Activated naive CD4-positive, alpha-beta T cell treated with anti-CD3 and anti-CD28 coated beads, Interleukin-2, amount 10 ng/mL, durations not matched to agents 7 days and 5 days (primary cell): ENCODE measurements around the gene APCDD1.

Experiments used
- CTCF ChIA-PET: fragments of 350-600 bp; sonication (Branson Sonifier 250); formaldehyde crosslinking; loops from one replicate; lab custom pipeline; 2021; ENCODE audit warnings: antibody characterized with exemption; lab: Charles Lee
- DNase-seq: peaks from one replicate; pipeline ENCODE4 v3.0.0-alpha.2; 2020
- H3K27ac Mint-ChIP-seq: one replicate; pipeline ENCODE4 v1.8.0; 2021; ENCODE audit warnings: mild to moderate bottlenecking, moderate library complexity, mixed read lengths
- H3K27me3 Mint-ChIP-seq: one replicate; pipeline ENCODE4 v1.8.0; 2021; ENCODE audit warnings: mild to moderate bottlenecking, mixed read lengths
- H3K36me3 Mint-ChIP-seq: one replicate; pipeline ENCODE4 v1.8.0; 2021; ENCODE audit warnings: mixed read lengths
- H3K4me1 Mint-ChIP-seq: one replicate; pipeline ENCODE4 v1.8.0; 2021; ENCODE audit warnings: mixed read lengths
- H3K4me3 Mint-ChIP-seq: one replicate; pipeline ENCODE4 v1.8.0; 2021; ENCODE audit warnings: mild to moderate bottlenecking, moderate library complexity, mixed read lengths
- H3K9me3 Mint-ChIP-seq: one replicate; pipeline ENCODE4 v1.8.0; 2021; ENCODE audit warnings: mixed read lengths

Gene APCDD1

DNA sequence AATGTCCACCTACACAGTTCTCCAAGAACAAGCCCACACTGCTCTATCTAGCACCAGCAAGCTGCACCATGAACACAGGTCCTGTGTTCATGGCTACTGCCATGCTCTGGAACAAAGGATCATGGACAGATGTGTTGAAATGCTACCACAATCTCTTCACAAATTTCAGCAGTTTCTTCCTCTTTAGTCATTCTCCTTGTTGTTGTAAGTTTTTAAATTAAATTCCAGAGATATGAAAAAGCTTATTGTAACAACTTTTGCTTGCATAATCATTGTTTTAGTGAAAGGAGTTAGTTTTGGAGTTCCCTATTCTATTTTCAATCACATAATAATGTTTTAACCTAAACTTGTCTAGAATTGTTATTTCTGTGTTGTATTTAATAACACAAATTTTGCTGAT lies 54.2 kb downstream of the APCDD1 start:
- DNase-seq = no peak

DNA sequence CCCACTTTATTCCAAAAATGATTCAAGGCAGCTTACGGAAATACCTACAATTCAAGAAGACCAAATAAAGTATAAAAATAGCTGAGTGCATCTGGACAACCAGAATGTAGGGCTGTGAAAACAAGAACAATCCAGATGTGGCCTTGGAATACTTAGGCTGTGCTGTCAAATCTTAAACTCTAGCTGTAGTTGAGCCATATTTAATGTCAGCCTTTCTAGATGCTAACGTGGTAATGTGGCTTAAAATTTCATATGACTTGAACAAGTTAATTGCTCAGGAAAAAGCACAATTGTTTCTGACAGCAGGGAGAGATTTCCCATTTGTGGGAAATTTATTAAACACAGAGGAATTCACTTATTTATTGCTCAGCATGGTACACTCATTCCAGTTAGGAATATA lies 56.8 kb downstream of the APCDD1 start:
- H3K36me3 Mint-ChIP-seq = no peaks in the 10 kb centered on the region
- CTCF ChIA-PET = no interaction called here
- no peaks in the 10 kb centered on the region for H3K4me1 Mint-ChIP-seq
- H3K27ac Mint-ChIP-seq = no peak overlapping the region
- H3K9me3 Mint-ChIP-seq = peaks cover 11% of the 10 kb centered on the region
- H3K4me3 Mint-ChIP-seq = no peak overlapping the region
- DNase-seq = no peak
- peaks cover 26% of the 10 kb centered on the region for H3K27me3 Mint-ChIP-seq

More for the DNA sequence above, 54.2 kb downstream of the APCDD1 start:
- H3K9me3 Mint-ChIP-seq = peaks cover 15% of the 10 kb centered on the region
- no peaks in the 10 kb centered on the region for H3K4me1 Mint-ChIP-seq
- H3K36me3 Mint-ChIP-seq = no peaks in the 10 kb centered on the region
- CTCF ChIA-PET = no interaction called here
- no peak overlapping the region for H3K27ac Mint-ChIP-seq
- H3K4me3 Mint-ChIP-seq = no peak overlapping the region
- peaks cover 12% of the 10 kb centered on the region for H3K27me3 Mint-ChIP-seq

GRCh38 chr18:10514082-10514481 lies 59.6 kb downstream of the APCDD1 start:
- H3K27me3 Mint-ChIP-seq = peaks cover 46% of the 10 kb centered on the region

GRCh38 chr18:10514601-10515000 lies 60.2 kb downstream of the APCDD1 start:
- H3K27me3 Mint-ChIP-seq = peaks cover 49% of the 10 kb centered on the region
- CTCF ChIA-PET = interaction anchor here (1.1 kb wide), 1 partner anchor 543 kb away, joined by 3 read pairs; no protein-coding TSS in a partner anchor

More at GRCh38 chr18:10514082-10514481, 59.6 kb downstream of the APCDD1 start:
- Mint-ChIP-seq H3K36me3 (no peaks in the 10 kb centered on the region), H3K4me1 (no peaks in the 10 kb centered on the region), H3K4me3 (no peak overlapping the region), H3K9me3 (no peaks in the 10 kb centered on the region), H3K27ac (no peak overlapping the region)
- CTCF ChIA-PET = interaction anchor here (1.1 kb wide), 1 partner anchor 542 kb away, joined by 3 read pairs; no protein-coding TSS in a partner anchor
- DNase-seq = no peak

DNA sequence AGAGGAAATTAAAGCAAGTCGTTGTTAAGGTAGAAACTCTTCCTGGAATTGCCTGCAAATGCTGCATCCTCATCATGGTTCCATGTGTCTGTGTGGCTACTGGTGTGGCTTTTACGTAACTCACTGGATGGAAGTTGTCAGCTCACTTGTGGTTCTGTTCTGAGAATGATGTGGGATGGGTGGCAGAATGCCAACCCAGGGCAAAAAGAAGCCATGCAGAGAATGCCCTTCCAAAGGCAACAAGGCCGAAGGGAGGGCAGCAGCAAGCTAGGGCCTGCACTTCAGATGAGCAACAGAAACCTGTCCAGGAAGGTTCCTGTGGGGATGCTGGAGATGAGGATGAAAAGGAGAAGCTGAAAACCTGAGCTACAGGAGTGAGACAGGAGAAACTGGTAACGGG lies 61.0 kb downstream of the APCDD1 start:
- Mint-ChIP-seq H3K27ac (no peak overlapping the region), H3K36me3 (no peaks in the 10 kb centered on the region), H3K4me3 (no peak overlapping the region), H3K9me3 (no peaks in the 10 kb centered on the region), H3K4me1 (no peaks in the 10 kb centered on the region), H3K27me3 (peaks cover 47% of the 10 kb centered on the region)
- CTCF ChIA-PET = no interaction called here
- DNase-seq = no peak

More at GRCh38 chr18:10514601-10515000, 60.2 kb downstream of the APCDD1 start:
- no peak for DNase-seq
- H3K4me1 Mint-ChIP-seq = no peaks in the 10 kb centered on the region
- H3K27ac Mint-ChIP-seq = no peak overlapping the region
- H3K4me3 Mint-ChIP-seq = no peak overlapping the region
- H3K9me3 Mint-ChIP-seq = no peaks in the 10 kb centered on the region
- H3K36me3 Mint-ChIP-seq = no peaks in the 10 kb centered on the region

DNA sequence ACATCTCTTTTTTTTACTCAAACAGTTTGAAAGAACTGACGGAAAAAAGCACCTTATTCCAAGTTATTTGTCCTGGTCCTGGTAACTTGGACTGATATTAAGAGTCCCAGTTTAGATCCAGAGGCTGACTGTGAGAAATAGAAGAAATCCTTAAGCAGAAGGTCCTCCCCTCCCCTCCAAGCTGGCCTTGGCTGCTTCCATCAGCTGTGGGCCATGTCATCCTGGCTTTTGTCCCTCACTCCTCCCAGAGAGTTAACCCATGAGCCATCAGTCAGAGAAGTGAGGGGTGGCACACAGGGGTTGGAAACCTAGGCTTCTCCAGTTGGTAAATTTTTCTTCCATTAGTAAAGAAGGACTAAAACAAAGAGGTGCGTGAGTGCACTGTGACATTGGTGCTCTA lies 61.6 kb downstream of the APCDD1 start:
- no peak for DNase-seq
- no peaks in the 10 kb centered on the region for H3K36me3 Mint-ChIP-seq
- H3K9me3 Mint-ChIP-seq = no peaks in the 10 kb centered on the region
- peaks cover 43% of the 10 kb centered on the region for H3K27me3 Mint-ChIP-seq
- H3K27ac Mint-ChIP-seq = no peak overlapping the region
- no peak overlapping the region for H3K4me3 Mint-ChIP-seq
- no peaks in the 10 kb centered on the region for H3K4me1 Mint-ChIP-seq
- CTCF ChIA-PET = interaction anchor here (5.1 kb wide), 1 partner anchor 545 kb away, joined by 47 read pairs; no protein-coding TSS in a partner anchor

GRCh38 chr18:10518595-10519255 lies 64.3 kb downstream of the APCDD1 start:
- no peak for DNase-seq

DNA sequence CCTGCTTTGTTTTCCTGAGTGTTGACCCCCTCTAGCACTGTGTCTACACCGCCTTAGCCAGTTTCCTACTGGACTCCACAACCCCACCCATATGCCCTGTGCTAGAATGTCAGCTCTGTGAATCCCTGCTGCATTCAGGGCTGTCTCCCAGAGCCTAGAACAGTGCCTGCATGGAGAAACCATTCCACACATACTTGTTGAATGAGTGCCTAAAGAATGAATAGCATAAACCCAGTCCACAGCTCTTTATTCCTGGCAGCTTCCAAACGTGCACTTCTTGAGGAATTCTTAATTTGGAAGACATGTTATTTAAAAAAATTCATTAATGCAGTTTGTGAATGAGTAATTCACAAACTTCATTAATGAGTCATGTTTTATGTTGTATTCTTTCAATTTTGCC lies 64.9 kb downstream of the APCDD1 start:
- Mint-ChIP-seq H3K4me1 (no peaks in the 10 kb centered on the region), H3K27me3 (peaks cover 42% of the 10 kb centered on the region), H3K4me3 (no peak overlapping the region), H3K36me3 (no peaks in the 10 kb centered on the region), H3K9me3 (no peaks in the 10 kb centered on the region), H3K27ac (no peak overlapping the region)
- CTCF ChIA-PET = interaction anchor here (0.6 to 5.1 kb wide), 4 partner anchors 29 to 548 kb away, joined by 3 to 47 read pairs (median 4); no protein-coding TSS in a partner anchor
- no peak for DNase-seq

More at GRCh38 chr18:10518595-10519255, 64.3 kb downstream of the APCDD1 start:
- no peak overlapping the region for H3K4me3 Mint-ChIP-seq
- CTCF ChIA-PET = interaction anchor here (0.5 to 5.1 kb wide), 5 partner anchors 28 to 547 kb away, joined by 3 to 47 read pairs (median 3); no protein-coding TSS in a partner anchor
- H3K36me3 Mint-ChIP-seq = no peaks in the 10 kb centered on the region
- no peaks in the 10 kb centered on the region for H3K9me3 Mint-ChIP-seq
- no peak overlapping the region for H3K27ac Mint-ChIP-seq
- peaks cover 48% of the 10 kb centered on the region for H3K27me3 Mint-ChIP-seq
- H3K4me1 Mint-ChIP-seq = no peaks in the 10 kb centered on the region

- H3K27me3 Mint-ChIP-seq = peaks cover 42% of the 10 kb centered on the region
- peaks cover 9% of the 10 kb centered on the region for H3K4me1 Mint-ChIP-seq
- no peaks in the 10 kb centered on the region for H3K36me3 Mint-ChIP-seq
- H3K4me3 Mint-ChIP-seq = no peak overlapping the region
- H3K9me3 Mint-ChIP-seq = no peaks in the 10 kb centered on the region
- no peak overlapping the region for H3K27ac Mint-ChIP-seq
- CTCF ChIA-PET = interaction anchor here (0.6 to 5.1 kb wide), 2 partner anchors 160 to 549 kb away, joined by 3 to 47 read pairs; no protein-coding TSS in a partner anchor
- peak; percentile 78 for DNase-seq
Measured at GRCh38 chr18:10519999-10520935, 65.8 kb downstream of the APCDD1 start.

- Mint-ChIP-seq H3K27me3 (peaks cover 32% of the 10 kb centered on the region), H3K27ac (no peak overlapping the region), H3K9me3 (no peaks in the 10 kb centered on the region), H3K36me3 (peaks cover 3% of the 10 kb centered on the region), H3K4me1 (peaks cover 15% of the 10 kb centered on the region), H3K4me3 (no peak overlapping the region)
- CTCF ChIA-PET = interaction anchor here (1.3 kb wide), 1 partner anchor 550 kb away, joined by 4 read pairs; no protein-coding TSS in a partner anchor
- DNase-seq = no peak
Measured at GRCh38 chr18:10521566-10521965, 67.1 kb downstream of the APCDD1 start.

GRCh38 chr18:10522574-10522973 lies 68.1 kb downstream of the APCDD1 start:
- Mint-ChIP-seq H3K4me3 (no peak overlapping the region), H3K4me1 (peaks cover 23% of the 10 kb centered on the region), H3K36me3 (peaks cover 3% of the 10 kb centered on the region), H3K9me3 (no peaks in the 10 kb centered on the region), H3K27ac (no peak overlapping the region), H3K27me3 (peaks cover 24% of the 10 kb centered on the region)
- CTCF ChIA-PET = interaction anchor here (1.3 kb wide), 1 partner anchor 551 kb away, joined by 4 read pairs; no protein-coding TSS in a partner anchor
- no peak for DNase-seq

DNA sequence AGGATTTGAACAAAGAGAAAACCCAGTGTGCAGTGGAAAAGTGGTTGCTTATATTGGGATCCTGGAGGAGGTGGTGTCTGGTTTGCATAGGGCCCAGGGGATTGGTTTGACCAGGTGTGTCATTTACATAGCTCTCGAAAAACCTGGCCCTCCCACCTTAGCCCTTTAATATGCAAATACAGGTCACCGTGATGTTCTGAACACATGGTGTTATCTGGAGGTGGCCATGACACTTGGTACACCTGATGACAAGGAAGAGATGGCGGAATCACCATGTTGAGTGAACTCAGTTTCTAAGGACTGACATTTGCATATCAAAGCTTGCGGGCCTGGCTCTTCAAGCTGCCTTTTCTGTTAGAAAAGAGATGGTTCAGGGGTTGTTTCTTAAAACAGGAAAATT lies 69.1 kb downstream of the APCDD1 start:
- CTCF ChIA-PET = interaction anchor here (0.8 kb wide), 1 partner anchor 552 kb away, joined by 3 read pairs; no protein-coding TSS in a partner anchor
- peaks cover 3% of the 10 kb centered on the region for H3K36me3 Mint-ChIP-seq
- no peak overlapping the region for H3K4me3 Mint-ChIP-seq
- no peak for DNase-seq
- H3K27ac Mint-ChIP-seq = no peak overlapping the region
- no peaks in the 10 kb centered on the region for H3K9me3 Mint-ChIP-seq
- peaks cover 19% of the 10 kb centered on the region for H3K27me3 Mint-ChIP-seq
- peaks cover 29% of the 10 kb centered on the region for H3K4me1 Mint-ChIP-seq

DNA sequence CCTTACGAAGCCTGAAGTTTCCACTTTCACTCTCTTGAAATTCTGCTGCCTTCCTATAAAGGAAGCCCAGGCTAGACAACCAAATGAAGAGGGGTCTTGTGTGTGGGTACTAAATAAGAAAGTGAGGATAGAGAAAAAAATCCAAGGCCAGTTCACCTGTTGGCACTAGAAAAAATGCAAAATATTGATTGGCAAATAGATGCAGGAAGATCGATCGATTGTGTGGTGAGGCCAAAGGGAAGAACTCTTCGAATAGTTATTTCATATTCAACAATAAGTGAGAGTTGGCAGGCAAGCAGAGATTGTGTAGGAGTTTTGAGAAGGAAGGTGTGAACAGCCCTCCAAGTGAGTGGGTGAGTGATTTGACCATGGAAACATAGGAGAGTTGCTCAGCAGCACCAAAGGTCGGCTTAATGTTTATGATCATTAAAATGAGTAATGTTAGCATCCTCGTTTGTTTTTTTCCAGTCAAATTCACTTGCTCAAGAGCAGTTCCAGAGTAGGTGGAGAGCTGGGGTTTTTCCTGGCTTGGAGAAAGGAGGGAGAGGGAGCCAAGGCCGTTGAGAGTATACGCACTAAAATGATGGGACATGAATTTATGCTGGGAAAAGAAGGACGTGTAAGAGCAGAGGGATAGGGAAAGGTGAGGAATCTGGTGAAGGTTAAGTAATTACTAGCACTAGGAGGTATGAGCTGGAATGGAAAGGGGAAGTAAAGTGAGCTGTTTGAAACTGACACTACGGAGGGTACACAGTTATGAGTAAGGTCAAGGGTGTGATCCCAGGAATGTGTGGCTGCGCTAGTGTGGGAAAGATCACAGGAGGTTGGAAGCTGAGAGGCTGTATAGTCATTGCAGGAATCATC lies 70.3 kb downstream of the APCDD1 start:
- no peaks in the 10 kb centered on the region for H3K9me3 Mint-ChIP-seq

More for the DNA sequence above, 70.3 kb downstream of the APCDD1 start:
- Mint-ChIP-seq H3K27me3 (peaks cover 11% of the 10 kb centered on the region), H3K36me3 (peaks cover 3% of the 10 kb centered on the region), H3K4me1 (peaks cover 39% of the 10 kb centered on the region), H3K27ac (peak overlapping the region; percentile 95), H3K4me3 (peak overlapping the region; percentile 94)
- CTCF ChIA-PET = interaction anchor here (1.0 to 1.2 kb wide), 2 partner anchors 10 to 1471 kb away, joined by 3 read pairs; no protein-coding TSS in a partner anchor
- no peak for DNase-seq
